Measurements from ENCODE around the gene PUM2.

GRCh38 chr2:20212459-20212870 is 138.2 kb downstream of the PUM2 start:
- TF ChIP-seq EZH2 (IDR thresholded peaks at IDR 0.05; ENCODE audit: insufficient read depth, poor library complexity, severe bottlenecking), result no peak
- no peak for TF ChIP-seq EZH2phosphoT487 (IDR thresholded peaks at IDR 0.05; ENCODE audit: insufficient read depth, low read depth)

All from GM23248 (cell line).